Measurements from ENCODE around the gene THYN1. TPM values are rescaled to one million over a fixed set of nuclear protein-coding genes. Genes with fewer than 3 reads are reported as not detected.
"Not testable (repeated sequence)": the region's sequence is repeated elsewhere in the genome, so short reads cannot be mapped to it uniquely, and the experiment has no call there.

Gene THYN1
- total and polyA plus RNA-seq, 4 donors = 22.1 to 34.3 (median 26.0) TPM

GRCh38 chr11:134258577-134258976, 5.4 kb upstream of the THYN1 start:
- Histone ChIP-seq H3K27me3 (ENCODE audit: control insufficient read depth in 4 of 4, insufficient read depth in 4 of 4, low read length in 3 of 4) (no peaks in the 10 kb centered on the region), H3K9ac (ENCODE audit: low read depth in 1 of 2, low read length in 2 of 2) (no peak overlapping the region), H3K9me3 (ENCODE audit: control insufficient read depth in 4 of 4, low read length in 3 of 4) (no peaks in the 10 kb centered on the region), H3K4me1 (ENCODE audit: control insufficient read depth in 4 of 4, insufficient read depth in 4 of 4, low read length in 3 of 4) (peaks cover 0 to 6% (median 3%) of the 10 kb centered on the region in 4 donors), H3K4me3 (ENCODE audit: low read depth in 1 of 3, low read length in 3 of 3) (no peak overlapping the region), H3K36me3 (ENCODE audit: control insufficient read depth in 4 of 4, insufficient read depth in 3 of 4, low read depth in 1 of 4, low read length in 3 of 4) (peaks cover 4 to 43% (median 28%) of the 10 kb centered on the region in 4 donors), H3K27ac (ENCODE audit: low read depth in 1 of 2, low read length in 2 of 2) (no peak overlapping the region)
- TF ChIP-seq NR2F2 (IDR thresholded peaks at IDR 0.05) = no peak
- no peak for TF ChIP-seq SP1 (IDR thresholded peaks at IDR 0.05)
- DNase-seq (ENCODE audit: low spot score) = no peak
- 93% methylated on average over 4 of the region's 4 CpGs for WGBS

- no peak for DNase-seq (ENCODE audit: low spot score)
- H3K9me3 ChIP-seq (ENCODE audit: control insufficient read depth in 4 of 4, low read length in 3 of 4) = no peaks in the 10 kb centered on the region
- H3K27me3 ChIP-seq (ENCODE audit: control insufficient read depth in 4 of 4, insufficient read depth in 4 of 4, low read length in 3 of 4) = no peaks in the 10 kb centered on the region
- WGBS = 96% methylated on average over 11 of the region's 11 CpGs
- no peak overlapping the region for H3K4me3 ChIP-seq (ENCODE audit: low read depth in 1 of 3, low read length in 3 of 3)
- TF ChIP-seq REST (IDR thresholded peaks at IDR 0.05) = no peak
- TF ChIP-seq FOXA1 (IDR thresholded peaks at IDR 0.05) = no peak
- TF ChIP-seq GABPA (IDR thresholded peaks at IDR 0.05 in 1 of 2, conservative IDR thresholded peaks at IDR 0.05 in 1 of 2) = no peak
- TF ChIP-seq NR2F2 (IDR thresholded peaks at IDR 0.05) = no peak
- no peak for TF ChIP-seq RAD21 (IDR thresholded peaks at IDR 0.05)
- no peak for TF ChIP-seq CTCF (IDR thresholded peaks at IDR 0.05; ENCODE audit: low read depth, low read length, missing input control)
- TF ChIP-seq MAX (IDR thresholded peaks at IDR 0.05) = no peak
- no peak for TF ChIP-seq EGR1 (IDR thresholded peaks at IDR 0.05; ENCODE audit: low read depth in 2 of 2)
- no peak for TF ChIP-seq JUND (IDR thresholded peaks at IDR 0.05)
- no peak for TF ChIP-seq YY1 (IDR thresholded peaks at IDR 0.05)
- TF ChIP-seq SP1 (IDR thresholded peaks at IDR 0.05) = no peak
- TF ChIP-seq HNF4G (IDR thresholded peaks at IDR 0.05) = no peak
- no peak overlapping the region for H3K9ac ChIP-seq (ENCODE audit: low read depth in 1 of 2, low read length in 2 of 2)
- no peak overlapping the region for H3K27ac ChIP-seq (ENCODE audit: low read depth in 1 of 2, low read length in 2 of 2)
- H3K4me1 ChIP-seq (ENCODE audit: control insufficient read depth in 4 of 4, insufficient read depth in 4 of 4, low read length in 3 of 4) = peaks cover 4 to 12% (median 9%) of the 10 kb centered on the region in 4 donors
- H3K36me3 ChIP-seq (ENCODE audit: control insufficient read depth in 4 of 4, insufficient read depth in 3 of 4, low read depth in 1 of 4, low read length in 3 of 4) = peaks cover 4 to 31% (median 18%) of the 10 kb centered on the region in 4 donors
Observed at GRCh38 chr11:134257101-134257500, 3.9 kb upstream of the THYN1 start.

DNA sequence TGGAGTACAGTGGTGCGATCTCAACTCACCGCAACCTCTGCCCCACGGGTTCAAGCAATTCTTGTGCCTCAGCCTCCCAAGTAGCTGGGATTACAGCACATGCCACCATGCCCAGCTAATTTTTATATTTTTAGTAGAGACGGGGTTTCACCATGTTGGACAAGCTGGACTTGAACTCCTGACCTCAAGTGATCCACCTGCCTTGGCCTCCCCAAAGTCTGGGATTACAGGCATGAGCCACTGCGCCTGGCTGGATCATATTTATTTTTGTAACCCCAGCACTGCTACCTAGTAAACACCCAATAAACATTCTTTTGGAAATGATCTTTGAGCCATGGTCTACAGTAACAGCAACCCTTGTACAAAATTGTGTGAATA, 2.0 kb upstream of the THYN1 start:
- H3K27me3 ChIP-seq (ENCODE audit: control insufficient read depth in 4 of 4, insufficient read depth in 4 of 4, low read length in 3 of 4); DNase-seq (ENCODE audit: low spot score): not testable (repeated sequence)

More for the DNA sequence above, 2.0 kb upstream of the THYN1 start:
- not testable (repeated sequence) for H3K9me3 ChIP-seq (ENCODE audit: control insufficient read depth in 4 of 4, low read length in 3 of 4); H3K4me3 ChIP-seq (ENCODE audit: low read depth in 1 of 3, low read length in 3 of 3); H3K9ac ChIP-seq (ENCODE audit: low read depth in 1 of 2, low read length in 2 of 2); H3K27ac ChIP-seq (ENCODE audit: low read depth in 1 of 2, low read length in 2 of 2)
- H3K36me3 ChIP-seq (ENCODE audit: control insufficient read depth in 4 of 4, insufficient read depth in 3 of 4, low read depth in 1 of 4, low read length in 3 of 4) = peaks cover 2 to 20% (median 14%) of the 10 kb centered on the region in 4 donors
- H3K4me1 ChIP-seq (ENCODE audit: control insufficient read depth in 4 of 4, insufficient read depth in 4 of 4, low read length in 3 of 4) = peaks cover 9 to 29% (median 26%) of the 10 kb centered on the region in 4 donors
- WGBS = 97% methylated on average over 5 of the region's 5 CpGs

All from liver (tissue), 9 donors.